Liver (tissue), 3 donors: ENCODE results near the gene PCED1B.

ENCODE experiments used
- EGR1 ChIP-seq, 2 donors: IDR thresholded peaks; 2 replicates each; pipeline ENCODE4 v1.6.1; 2016 to 2018; ENCODE audit warnings: antibody characterized with exemption in 2 of 2, low read depth in 2 of 2
- HNF4G ChIP-seq: IDR thresholded peaks from 2 replicates; pipeline ENCODE4 v1.6.1; 2016; ENCODE audit warnings: antibody characterized with exemption
- RAD21 ChIP-seq, 2 donors: IDR thresholded peaks; 2 replicates each; pipeline ENCODE4 v1.6.1; 2016; ENCODE audit warnings: antibody characterized with exemption in 2 of 2, mild to moderate bottlenecking in 2 of 2
- SP1 ChIP-seq: IDR thresholded peaks from 2 replicates; pipeline ENCODE4 v1.6.1; 2018; ENCODE audit warnings: antibody characterized with exemption, mild to moderate bottlenecking
- TAF1 ChIP-seq: conservative IDR thresholded peaks from 2 replicates; pipeline ENCODE4 v1.6.1; 2016; ENCODE audit warnings: antibody characterized with exemption, mild to moderate bottlenecking
- YY1 ChIP-seq: IDR thresholded peaks from 2 replicates; pipeline ENCODE4 v1.6.1; 2016; ENCODE audit warnings: antibody characterized with exemption, mild to moderate bottlenecking
- TF ChIP-seq, protein P1 (sequence below): IDR thresholded peaks from 2 replicates; pipeline ENCODE4 v1.6.1; 2016; ENCODE audit warnings: antibody characterized with exemption, mild to moderate bottlenecking
- TF ChIP-seq, protein P2 (sequence below): fragments of 150-350 bp; IDR thresholded peaks from 2 replicates; pipeline ENCODE4 v1.5.1; 2017; ENCODE audit warnings: improper control_type of control experiment, low read depth, low read length; ENCODE audit not compliant: missing input control
- TF ChIP-seq, protein P3 (sequence below): IDR thresholded peaks from 2 replicates; pipeline ENCODE4 v1.6.1; 2016; ENCODE audit warnings: antibody characterized with exemption
- TF ChIP-seq, protein P4 (sequence below): IDR thresholded peaks from 2 replicates; pipeline ENCODE4 v1.6.1; 2016; ENCODE audit warnings: antibody characterized with exemption
- donor health status: healthy.
- donor health status: healthy.

GRCh38 chr12:47276253-47276620, 196.8 kb downstream of the PCED1B start:
- TF ChIP-seq YY1: no peak
- TF ChIP-seq, protein P1, sequence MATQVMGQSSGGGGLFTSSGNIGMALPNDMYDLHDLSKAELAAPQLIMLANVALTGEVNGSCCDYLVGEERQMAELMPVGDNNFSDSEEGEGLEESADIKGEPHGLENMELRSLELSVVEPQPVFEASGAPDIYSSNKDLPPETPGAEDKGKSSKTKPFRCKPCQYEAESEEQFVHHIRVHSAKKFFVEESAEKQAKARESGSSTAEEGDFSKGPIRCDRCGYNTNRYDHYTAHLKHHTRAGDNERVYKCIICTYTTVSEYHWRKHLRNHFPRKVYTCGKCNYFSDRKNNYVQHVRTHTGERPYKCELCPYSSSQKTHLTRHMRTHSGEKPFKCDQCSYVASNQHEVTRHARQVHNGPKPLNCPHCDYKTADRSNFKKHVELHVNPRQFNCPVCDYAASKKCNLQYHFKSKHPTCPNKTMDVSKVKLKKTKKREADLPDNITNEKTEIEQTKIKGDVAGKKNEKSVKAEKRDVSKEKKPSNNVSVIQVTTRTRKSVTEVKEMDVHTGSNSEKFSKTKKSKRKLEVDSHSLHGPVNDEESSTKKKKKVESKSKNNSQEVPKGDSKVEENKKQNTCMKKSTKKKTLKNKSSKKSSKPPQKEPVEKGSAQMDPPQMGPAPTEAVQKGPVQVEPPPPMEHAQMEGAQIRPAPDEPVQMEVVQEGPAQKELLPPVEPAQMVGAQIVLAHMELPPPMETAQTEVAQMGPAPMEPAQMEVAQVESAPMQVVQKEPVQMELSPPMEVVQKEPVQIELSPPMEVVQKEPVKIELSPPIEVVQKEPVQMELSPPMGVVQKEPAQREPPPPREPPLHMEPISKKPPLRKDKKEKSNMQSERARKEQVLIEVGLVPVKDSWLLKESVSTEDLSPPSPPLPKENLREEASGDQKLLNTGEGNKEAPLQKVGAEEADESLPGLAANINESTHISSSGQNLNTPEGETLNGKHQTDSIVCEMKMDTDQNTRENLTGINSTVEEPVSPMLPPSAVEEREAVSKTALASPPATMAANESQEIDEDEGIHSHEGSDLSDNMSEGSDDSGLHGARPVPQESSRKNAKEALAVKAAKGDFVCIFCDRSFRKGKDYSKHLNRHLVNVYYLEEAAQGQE: no peak
- TF ChIP-seq, protein P2, sequence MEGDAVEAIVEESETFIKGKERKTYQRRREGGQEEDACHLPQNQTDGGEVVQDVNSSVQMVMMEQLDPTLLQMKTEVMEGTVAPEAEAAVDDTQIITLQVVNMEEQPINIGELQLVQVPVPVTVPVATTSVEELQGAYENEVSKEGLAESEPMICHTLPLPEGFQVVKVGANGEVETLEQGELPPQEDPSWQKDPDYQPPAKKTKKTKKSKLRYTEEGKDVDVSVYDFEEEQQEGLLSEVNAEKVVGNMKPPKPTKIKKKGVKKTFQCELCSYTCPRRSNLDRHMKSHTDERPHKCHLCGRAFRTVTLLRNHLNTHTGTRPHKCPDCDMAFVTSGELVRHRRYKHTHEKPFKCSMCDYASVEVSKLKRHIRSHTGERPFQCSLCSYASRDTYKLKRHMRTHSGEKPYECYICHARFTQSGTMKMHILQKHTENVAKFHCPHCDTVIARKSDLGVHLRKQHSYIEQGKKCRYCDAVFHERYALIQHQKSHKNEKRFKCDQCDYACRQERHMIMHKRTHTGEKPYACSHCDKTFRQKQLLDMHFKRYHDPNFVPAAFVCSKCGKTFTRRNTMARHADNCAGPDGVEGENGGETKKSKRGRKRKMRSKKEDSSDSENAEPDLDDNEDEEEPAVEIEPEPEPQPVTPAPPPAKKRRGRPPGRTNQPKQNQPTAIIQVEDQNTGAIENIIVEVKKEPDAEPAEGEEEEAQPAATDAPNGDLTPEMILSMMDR: no peak
- TF ChIP-seq, protein P3, sequence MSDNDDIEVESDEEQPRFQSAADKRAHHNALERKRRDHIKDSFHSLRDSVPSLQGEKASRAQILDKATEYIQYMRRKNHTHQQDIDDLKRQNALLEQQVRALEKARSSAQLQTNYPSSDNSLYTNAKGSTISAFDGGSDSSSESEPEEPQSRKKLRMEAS: no peak
- no peak for TF ChIP-seq RAD21 (IDR thresholded peaks at IDR 0.05)
- no peak for TF ChIP-seq HNF4G
- TF ChIP-seq SP1: no peak
- no peak for TF ChIP-seq EGR1 (IDR thresholded peaks at IDR 0.05; ENCODE audit: low read depth in 2 of 2)
- TF ChIP-seq, protein P4, sequence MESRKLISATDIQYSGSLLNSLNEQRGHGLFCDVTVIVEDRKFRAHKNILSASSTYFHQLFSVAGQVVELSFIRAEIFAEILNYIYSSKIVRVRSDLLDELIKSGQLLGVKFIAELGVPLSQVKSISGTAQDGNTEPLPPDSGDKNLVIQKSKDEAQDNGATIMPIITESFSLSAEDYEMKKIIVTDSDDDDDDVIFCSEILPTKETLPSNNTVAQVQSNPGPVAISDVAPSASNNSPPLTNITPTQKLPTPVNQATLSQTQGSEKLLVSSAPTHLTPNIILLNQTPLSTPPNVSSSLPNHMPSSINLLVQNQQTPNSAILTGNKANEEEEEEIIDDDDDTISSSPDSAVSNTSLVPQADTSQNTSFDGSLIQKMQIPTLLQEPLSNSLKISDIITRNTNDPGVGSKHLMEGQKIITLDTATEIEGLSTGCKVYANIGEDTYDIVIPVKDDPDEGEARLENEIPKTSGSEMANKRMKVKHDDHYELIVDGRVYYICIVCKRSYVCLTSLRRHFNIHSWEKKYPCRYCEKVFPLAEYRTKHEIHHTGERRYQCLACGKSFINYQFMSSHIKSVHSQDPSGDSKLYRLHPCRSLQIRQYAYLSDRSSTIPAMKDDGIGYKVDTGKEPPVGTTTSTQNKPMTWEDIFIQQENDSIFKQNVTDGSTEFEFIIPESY: no peak
- no peak for TF ChIP-seq TAF1
